A375 (cell line): ENCODE results near the gene TMX4. TPM values are rescaled to one million over a fixed set of nuclear protein-coding genes. Genes with fewer than 3 reads are reported as not detected.

Experiments
- total RNA-seq: library from RNA; depleted of rRNA; stranded (reverse); fragments of >200 nt; shearing (Covaris generic); gene quantifications from 2 replicates; pipeline ENCODE4 v1.2.3, GENCODE V29; 2014; rRNA removed

TMX4 gene
- total RNA-seq = 38.3 and 40.5 TPM in 2 replicates

GRCh38 chr20:8019246-8019997, at the start of gene TMX4:
Gene TMX4 (minus strand): TSS chr20:8019761. CDS start chr20:8019613, 148 bp downstream.

GRCh38 chr20:7940341-7940740, 79.2 kb downstream of the TMX4 start, which contains the start of gene HAO1:
Gene HAO1 (minus strand): TSS chr20:7940458. CDS start chr20:7940422, 36 bp downstream.

Other genes with a start within 250 kb of the TMX4 start
- 0.08 TPM in 1 of 2 replicates, not detected in the other for gene HAO1, start 79.3 kb downstream of the TMX4 start, total RNA-seq
- gene PLCB1, start 112.5 kb upstream of the TMX4 start, total RNA-seq = 10.2 and 11.2 TPM in 2 replicates